Muscle layer of duodenum (tissue), 2 donors: ENCODE measurements around the gene BTG2.
"Not testable (repeated sequence)": the region's sequence is repeated elsewhere in the genome, so short reads cannot be mapped to it uniquely, and the experiment has no call there.

Source experiments
- H3K27ac ChIP-seq: one replicate; pipeline ENCODE4 v1.7.0; 2013; ENCODE audit warnings: mild to moderate bottlenecking, low read length
- H3K27me3 ChIP-seq: one replicate; pipeline ENCODE4 v1.7.0; 2013; ENCODE audit warnings: low read depth, mild to moderate bottlenecking, control low read depth, low read length
- H3K36me3 ChIP-seq, 2 donors: one replicate each; pipeline ENCODE4 v1.7.0; 2013; ENCODE audit warnings: low read length in 2 of 2, control low read depth in 1 of 2, mild to moderate bottlenecking in 1 of 2; ENCODE audit not compliant: insufficient read depth in 2 of 2, control insufficient read depth in 1 of 2
- H3K4me1 ChIP-seq, 2 donors: one replicate each; pipeline ENCODE4 v1.7.0; 2013; ENCODE audit warnings: low read length in 2 of 2, mild to moderate bottlenecking in 2 of 2, control low read depth in 1 of 2, moderate library complexity in 1 of 2; ENCODE audit not compliant: insufficient read depth in 2 of 2, control insufficient read depth in 1 of 2
- H3K4me3 ChIP-seq, 2 donors: one replicate each; pipeline ENCODE4 v1.7.0; 2013; ENCODE audit warnings: low read length in 2 of 2, low read depth in 1 of 2, mild to moderate bottlenecking in 1 of 2
- H3K9me3 ChIP-seq, 2 donors: one replicate each; pipeline ENCODE4 v1.7.0; 2013; ENCODE audit warnings: low read length in 2 of 2, control low read depth in 1 of 2, mild to moderate bottlenecking in 1 of 2; ENCODE audit not compliant: control insufficient read depth in 1 of 2
- donor health status: healthy.

The BTG2 gene, protein sequence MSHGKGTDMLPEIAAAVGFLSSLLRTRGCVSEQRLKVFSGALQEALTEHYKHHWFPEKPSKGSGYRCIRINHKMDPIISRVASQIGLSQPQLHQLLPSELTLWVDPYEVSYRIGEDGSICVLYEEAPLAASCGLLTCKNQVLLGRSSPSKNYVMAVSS

DNA sequence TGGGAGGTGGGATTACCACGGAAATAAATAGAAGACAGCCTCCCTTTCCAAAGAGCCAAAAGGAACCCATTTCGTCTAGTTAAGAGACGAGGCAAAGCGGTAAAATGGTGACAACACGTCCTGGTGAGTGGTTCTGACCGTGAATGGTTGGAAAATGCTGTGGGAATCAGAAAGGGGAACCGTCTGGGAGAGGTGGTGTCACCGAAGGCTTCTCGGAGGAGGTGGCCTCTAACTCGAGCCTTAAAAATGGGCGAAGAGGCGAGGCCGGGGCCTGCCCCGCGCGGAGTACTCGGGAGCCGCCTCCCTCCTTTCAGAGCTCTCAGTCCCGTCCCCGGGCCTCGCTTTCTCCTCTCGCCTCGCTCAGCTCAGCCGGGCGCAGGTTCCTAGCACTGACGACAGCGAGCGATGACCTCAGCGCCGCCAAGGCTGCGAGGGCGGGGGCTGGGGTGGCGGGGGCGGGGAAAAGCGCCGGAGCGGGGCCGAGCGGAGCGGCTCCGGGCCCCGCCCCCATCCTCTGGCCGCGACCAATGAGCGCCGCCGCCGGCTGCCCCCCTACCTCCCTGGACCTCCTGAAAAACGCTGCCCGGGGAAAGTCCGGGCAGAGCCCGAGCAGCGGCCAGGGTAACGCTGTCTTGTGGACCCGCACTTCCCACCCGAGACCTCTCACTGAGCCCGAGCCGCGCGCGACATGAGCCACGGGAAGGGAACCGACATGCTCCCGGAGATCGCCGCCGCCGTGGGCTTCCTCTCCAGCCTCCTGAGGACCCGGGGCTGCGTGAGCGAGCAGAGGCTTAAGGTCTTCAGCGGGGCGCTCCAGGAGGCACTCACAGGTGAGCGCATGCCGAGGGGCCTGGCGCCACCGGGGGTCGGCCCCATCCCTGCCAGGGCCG, at the start of gene BTG2:
BTG2 (plus strand) TSS at position 601 of the 890 bp plus-strand sequence; CDS start at position 689, 88 bp downstream.
- Histone ChIP-seq H3K4me1 (peaks cover 17 to 27% of the 10 kb centered on the region in 2 donors), H3K4me3 (peak within 1 kb of the TSS; percentile 90 to 98), H3K27me3 (no peaks in the 10 kb centered on the region), H3K27ac (peak within 1 kb of the TSS; percentile 96), H3K9me3 (no peaks in the 10 kb centered on the region), H3K36me3 (peaks cover 17 to 20% of the 10 kb centered on the region in 2 donors)

DNA sequence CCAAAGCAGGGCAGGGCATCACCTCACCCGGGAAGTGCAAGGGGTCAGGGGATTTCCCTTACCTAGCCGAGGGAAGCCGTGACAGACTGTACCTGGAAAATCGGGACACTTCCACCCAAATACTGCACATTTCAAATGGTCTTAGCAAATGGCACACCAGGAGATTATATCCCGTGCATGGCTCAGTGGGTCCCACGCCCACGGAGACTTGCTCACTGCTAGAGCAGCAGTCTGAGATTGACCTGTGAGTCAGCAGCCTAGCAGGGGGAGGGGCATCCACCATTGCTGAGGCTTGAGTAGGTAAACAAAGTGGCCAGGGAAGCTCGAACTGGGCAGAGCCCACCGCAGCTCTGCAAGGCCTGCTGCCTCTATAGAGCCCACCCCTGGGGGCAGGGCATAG, 48.7 kb upstream of the BTG2 start:
- H3K4me3 ChIP-seq, H3K36me3 ChIP-seq, H3K4me1 ChIP-seq, H3K9me3 ChIP-seq, H3K27me3 ChIP-seq, H3K27ac ChIP-seq: not testable (repeated sequence)

DNA sequence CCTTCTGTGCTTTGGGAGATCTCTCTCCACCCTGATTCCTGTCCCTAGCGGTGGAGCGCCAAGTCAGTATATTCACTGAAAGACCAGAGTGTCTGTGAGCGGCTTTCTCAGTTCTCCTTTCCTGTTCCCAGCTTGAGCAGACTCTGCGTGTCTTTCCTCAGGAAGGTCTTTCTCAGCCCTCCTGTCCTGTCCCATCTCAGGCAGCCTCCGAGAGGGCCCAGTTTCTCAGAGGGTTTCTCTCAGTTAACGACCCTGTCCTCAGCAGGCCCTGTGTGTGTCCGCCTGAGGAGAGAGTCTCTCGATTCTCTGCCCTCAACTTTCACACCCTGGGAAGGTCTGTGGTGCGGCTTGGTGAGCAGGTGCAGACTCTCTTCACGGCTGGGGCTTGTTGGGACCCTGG, 41.8 kb upstream of the BTG2 start:
- no peaks in the 10 kb centered on the region for H3K36me3 ChIP-seq
- H3K27ac ChIP-seq: no peak overlapping the region

DNA sequence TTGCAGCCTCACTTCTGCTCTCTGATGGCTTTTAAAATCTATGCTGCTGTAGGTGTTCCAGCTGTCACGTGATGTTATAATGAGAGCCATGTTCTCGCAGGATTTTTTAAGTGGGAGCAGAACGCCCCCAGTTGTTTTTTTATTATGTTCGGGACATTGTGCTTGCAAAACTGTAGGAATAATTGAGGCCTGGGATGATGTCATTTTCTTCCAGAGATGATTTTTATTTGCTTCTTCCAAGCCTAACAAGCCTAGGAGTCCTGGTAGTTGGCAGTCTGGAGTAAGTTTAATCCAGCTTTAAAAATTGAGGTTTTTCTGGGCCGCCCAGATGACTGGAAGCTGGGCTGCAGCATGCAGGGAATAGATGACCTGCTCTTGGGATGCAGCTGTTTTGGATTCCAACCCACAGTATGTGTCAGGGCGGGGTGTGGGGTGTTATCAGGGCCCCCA, 41.2 kb upstream of the BTG2 start:
- Histone ChIP-seq H3K27me3 (no peaks in the 10 kb centered on the region), H3K4me3 (no peak overlapping the region), H3K36me3 (no peaks in the 10 kb centered on the region), H3K9me3 (no peaks in the 10 kb centered on the region), H3K4me1 (no peaks in the 10 kb centered on the region), H3K27ac (no peak overlapping the region)

More for the DNA sequence above, 41.8 kb upstream of the BTG2 start:
- Histone ChIP-seq H3K4me3 (no peak overlapping the region), H3K4me1 (no peaks in the 10 kb centered on the region), H3K9me3 (no peaks in the 10 kb centered on the region), H3K27me3 (no peaks in the 10 kb centered on the region)

DNA sequence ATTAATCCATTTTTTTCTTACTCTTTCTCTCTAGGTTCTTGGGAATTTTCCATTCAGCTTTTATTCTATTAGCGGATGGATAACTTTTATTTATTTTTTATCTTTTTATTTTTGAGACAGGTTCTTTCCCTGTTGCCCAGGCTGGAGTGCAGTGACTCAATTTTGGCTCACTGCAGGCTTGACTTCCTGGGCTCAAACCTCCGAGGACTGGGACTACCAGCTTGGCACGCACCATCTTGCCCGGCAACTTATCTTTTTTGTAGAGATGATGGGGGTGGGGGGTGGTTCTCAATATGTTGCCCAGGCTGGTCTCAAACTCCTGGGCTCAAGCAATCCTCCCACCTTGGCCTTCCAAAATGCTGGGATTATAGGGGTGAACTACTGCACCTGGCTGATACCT, 39.8 kb upstream of the BTG2 start:
- Histone ChIP-seq H3K9me3 (no peaks in the 10 kb centered on the region), H3K27me3 (no peaks in the 10 kb centered on the region), H3K36me3 (no peaks in the 10 kb centered on the region), H3K27ac (no peak overlapping the region), H3K4me1 (no peaks in the 10 kb centered on the region), H3K4me3 (no peak overlapping the region)

DNA sequence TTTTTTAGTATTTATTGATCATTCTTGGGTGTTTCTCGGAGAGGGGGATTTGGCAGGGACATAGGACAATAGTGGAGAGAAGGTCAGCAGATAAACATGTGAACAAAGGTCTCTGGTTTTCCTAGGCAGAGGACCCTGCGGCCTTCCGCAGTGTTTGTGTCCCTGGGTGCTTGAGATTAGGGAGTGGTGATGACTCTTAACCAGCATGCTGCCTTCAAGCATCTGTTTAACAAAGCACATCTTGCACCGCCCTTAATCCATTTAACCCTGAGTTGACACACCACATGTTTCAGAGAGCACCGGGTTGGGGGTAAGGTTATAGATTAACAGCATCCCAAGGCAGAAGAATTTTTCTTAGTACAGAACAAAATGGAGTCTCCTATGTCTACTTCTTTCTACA, 39.2 kb upstream of the BTG2 start:
- not testable (repeated sequence) for H3K27me3 ChIP-seq, H3K9me3 ChIP-seq, H3K4me3 ChIP-seq, H3K4me1 ChIP-seq, H3K36me3 ChIP-seq, H3K27ac ChIP-seq

DNA sequence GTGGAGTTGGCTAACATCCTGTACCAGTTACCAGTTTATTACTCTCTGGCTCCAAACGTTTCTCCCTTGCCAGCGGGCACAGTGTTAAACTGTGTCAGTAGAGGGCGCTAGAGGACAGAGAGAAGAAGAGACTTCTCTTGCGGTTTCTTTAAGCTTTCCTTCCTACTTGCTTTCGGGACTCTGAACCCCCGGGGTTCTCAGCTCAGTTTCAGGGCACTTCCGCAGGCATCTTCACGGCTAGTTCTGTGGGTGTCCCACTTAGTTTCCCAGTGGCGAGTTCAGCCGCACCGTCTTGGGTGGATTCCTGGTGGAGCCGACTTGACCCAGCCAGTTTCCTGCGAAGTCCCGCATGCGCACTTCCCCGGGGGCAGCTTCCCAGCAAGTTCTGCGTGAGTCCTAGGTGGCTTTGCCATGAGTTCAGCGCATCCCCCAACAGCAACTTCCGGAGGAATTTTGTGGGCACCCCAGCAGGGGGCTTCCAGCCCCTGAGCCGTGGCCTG, 37.9 kb upstream of the BTG2 start:
- Histone ChIP-seq H3K9me3 (no peaks in the 10 kb centered on the region), H3K4me1 (peaks cover 0 to 11% of the 10 kb centered on the region in 2 donors), H3K4me3 (peak overlapping the region; percentile 62 to 85), H3K27ac (peak overlapping the region; percentile 77), H3K36me3 (no peaks in the 10 kb centered on the region), H3K27me3 (no peaks in the 10 kb centered on the region)

DNA sequence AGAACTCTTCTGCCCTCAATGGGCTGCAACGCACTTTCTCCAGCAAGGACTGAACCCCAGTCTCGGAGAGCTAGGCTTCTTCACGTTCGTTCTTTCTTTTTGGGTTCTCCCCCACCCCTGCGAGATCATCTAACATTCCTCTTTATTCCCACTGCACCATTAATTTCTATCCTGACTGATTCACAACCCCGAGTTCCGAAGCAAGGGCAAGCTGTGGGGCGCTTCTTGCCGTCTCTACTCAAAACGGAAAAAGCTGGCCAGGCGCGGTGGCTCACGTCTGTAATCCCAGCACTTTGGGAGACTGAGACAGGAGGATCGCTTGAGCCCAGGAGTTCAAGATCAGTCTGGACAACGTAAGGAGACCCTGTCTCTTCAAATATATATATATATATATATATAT, 37.4 kb upstream of the BTG2 start:
- H3K4me3 ChIP-seq: peak overlapping the region; percentile 62 to 85
- no peaks in the 10 kb centered on the region for H3K27me3 ChIP-seq
- H3K27ac ChIP-seq: peak overlapping the region; percentile 77
- peaks cover 3 to 11% of the 10 kb centered on the region in 2 donors for H3K4me1 ChIP-seq
- no peaks in the 10 kb centered on the region for H3K36me3 ChIP-seq
- no peaks in the 10 kb centered on the region for H3K9me3 ChIP-seq

DNA sequence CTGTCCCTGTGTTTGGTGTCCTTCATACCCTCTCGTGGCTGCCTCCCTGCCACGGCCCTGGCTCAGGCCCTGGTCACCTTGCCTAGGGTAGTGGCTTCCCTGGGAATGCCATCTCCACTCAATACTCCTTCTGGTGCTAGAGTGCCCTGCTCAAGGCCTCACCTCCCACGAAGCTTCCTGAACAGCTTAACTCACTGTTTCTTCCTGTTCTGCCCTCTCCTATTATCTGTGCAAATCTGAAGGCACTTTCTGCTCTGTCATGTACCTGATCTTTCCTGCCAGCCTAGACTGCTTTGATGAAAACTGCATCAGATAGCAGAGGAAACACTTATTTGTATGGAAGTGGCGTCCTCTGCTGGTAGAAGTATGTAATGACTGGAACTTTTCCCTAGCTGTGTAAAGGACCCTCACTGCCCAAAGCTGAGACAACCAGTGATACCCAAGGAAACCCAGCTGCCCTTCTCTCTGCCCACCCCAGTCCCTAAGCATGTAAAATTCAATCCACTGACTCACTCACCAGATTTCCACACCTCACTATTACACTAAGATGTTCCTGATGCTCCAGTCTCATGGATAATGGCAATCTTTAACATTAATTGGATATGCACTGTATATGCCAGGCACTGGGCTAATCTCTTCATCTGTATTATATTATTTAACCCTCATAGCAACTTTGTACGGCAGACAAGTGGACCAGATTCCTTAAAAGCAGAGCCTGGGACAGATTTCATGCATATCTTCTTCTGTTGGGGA, 36.2 kb upstream of the BTG2 start:
- H3K9me3 ChIP-seq: no peaks in the 10 kb centered on the region
- no peaks in the 10 kb centered on the region for H3K27me3 ChIP-seq
- no peak overlapping the region for H3K27ac ChIP-seq
- no peaks in the 10 kb centered on the region for H3K36me3 ChIP-seq
- peaks cover 11 to 15% of the 10 kb centered on the region in 2 donors for H3K4me1 ChIP-seq
- H3K4me3 ChIP-seq: no peak overlapping the region

DNA sequence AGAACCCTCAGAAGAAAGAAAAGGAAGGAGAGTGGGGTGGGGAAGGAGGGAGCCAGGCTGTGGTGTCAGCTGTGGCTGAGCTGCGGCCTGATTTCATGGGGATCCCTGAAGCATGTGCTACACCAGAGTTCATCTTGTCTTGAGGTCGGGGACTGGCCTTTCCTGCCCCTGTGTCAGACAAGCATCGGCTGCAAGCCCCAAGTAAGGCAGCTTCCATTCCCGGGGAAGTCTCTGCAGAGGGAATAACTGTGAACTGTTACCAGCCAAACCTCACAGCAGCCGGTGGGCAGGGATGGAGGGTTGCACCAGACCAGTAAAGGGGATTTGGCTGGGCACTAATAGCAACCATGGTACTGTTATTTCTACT, 35.7 kb upstream of the BTG2 start:
- H3K4me1 ChIP-seq: peaks cover 15 to 19% of the 10 kb centered on the region in 2 donors
- no peak overlapping the region for H3K27ac ChIP-seq

DNA sequence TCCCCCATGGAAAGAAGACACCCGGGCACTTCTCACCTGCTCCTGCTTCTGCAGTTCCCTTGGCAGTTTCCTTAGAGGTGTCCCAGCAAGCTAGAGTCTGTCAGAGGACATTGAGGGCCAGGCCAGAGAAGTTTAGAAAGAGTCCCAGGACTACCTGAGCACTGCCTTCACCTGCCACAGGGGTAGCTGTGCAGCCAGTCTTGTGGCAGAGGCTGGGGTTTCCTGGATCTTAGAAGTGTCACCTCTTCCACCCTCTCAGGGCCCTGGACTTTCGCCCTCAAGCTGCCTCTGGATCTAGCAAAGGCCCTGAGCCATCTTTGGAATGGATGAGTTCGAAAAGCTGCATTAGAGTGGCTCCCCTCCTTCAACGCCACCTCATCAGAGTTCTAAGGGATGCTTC, 34.9 kb upstream of the BTG2 start:
- H3K4me1 ChIP-seq: peaks cover 23 to 27% of the 10 kb centered on the region in 2 donors
- no peak overlapping the region for H3K4me3 ChIP-seq
- H3K27ac ChIP-seq: no peak overlapping the region

More for the DNA sequence above, 35.7 kb upstream of the BTG2 start:
- no peak overlapping the region for H3K4me3 ChIP-seq
- no peaks in the 10 kb centered on the region for H3K36me3 ChIP-seq
- H3K9me3 ChIP-seq: no peaks in the 10 kb centered on the region
- H3K27me3 ChIP-seq: no peaks in the 10 kb centered on the region

More for the DNA sequence above, 34.9 kb upstream of the BTG2 start:
- no peaks in the 10 kb centered on the region for H3K9me3 ChIP-seq
- no peaks in the 10 kb centered on the region for H3K36me3 ChIP-seq
- H3K27me3 ChIP-seq: no peaks in the 10 kb centered on the region
